ENCODE results near the gene TPSD1.
"Not testable (repeated sequence)": the region's sequence is repeated elsewhere in the genome, so short reads cannot be mapped to it uniquely, and the experiment has no call there.

Gene TPSD1

GRCh38 chr16:1255276-1256122 lies at the start of gene TPSD1:
Gene TPSD1, plus strand, starts transcription at chr16:1256069. Its CDS starts 212 bp downstream, at chr16:1256281.
- DNase-seq = not testable (repeated sequence)

GRCh38 chr16:1206326-1206725 lies 49.5 kb upstream of the TPSD1 start:
- DNase-seq = no peak

- no peak for DNase-seq
Measured at GRCh38 chr16:1206786-1207185, 49.1 kb upstream of the TPSD1 start.

- no peak for DNase-seq
Measured at GRCh38 chr16:1208239-1208830, 47.5 kb upstream of the TPSD1 start.

- DNase-seq = no peak
Measured at GRCh38 chr16:1209081-1209480, 46.8 kb upstream of the TPSD1 start.

- no peak for DNase-seq
Measured at GRCh38 chr16:1210461-1210860, 45.4 kb upstream of the TPSD1 start.

GRCh38 chr16:1211451-1212268 lies 44.2 kb upstream of the TPSD1 start:
- DNase-seq = no peak

- no peak for DNase-seq
Measured at GRCh38 chr16:1212616-1213194, 43.2 kb upstream of the TPSD1 start.

- no peak for DNase-seq
Measured at GRCh38 chr16:1213231-1213630, 42.6 kb upstream of the TPSD1 start.

- DNase-seq = no peak
Measured at GRCh38 chr16:1213796-1214372, 42.0 kb upstream of the TPSD1 start.

GRCh38 chr16:1214719-1215118 lies 41.1 kb upstream of the TPSD1 start:
- DNase-seq = no peak

- DNase-seq = no peak
Measured at GRCh38 chr16:1215574-1216295, 40.1 kb upstream of the TPSD1 start.

GRCh38 chr16:1216296-1216619 lies 39.6 kb upstream of the TPSD1 start:
- DNase-seq = no peak

- no peak for DNase-seq
Measured at GRCh38 chr16:1216681-1217400, 39.0 kb upstream of the TPSD1 start.

GRCh38 chr16:1217526-1217925 lies 38.3 kb upstream of the TPSD1 start:
- no peak for DNase-seq

- no peak for DNase-seq
Measured at GRCh38 chr16:1218061-1218929, 37.6 kb upstream of the TPSD1 start.

- DNase-seq = no peak
Measured at GRCh38 chr16:1218930-1219611, 36.8 kb upstream of the TPSD1 start.

- DNase-seq = no peak
Measured at GRCh38 chr16:1220098-1220728, 35.7 kb upstream of the TPSD1 start.

- no peak for DNase-seq
Measured at GRCh38 chr16:1220841-1221627, 34.8 kb upstream of the TPSD1 start.

All from NCI-H748 treated with DMSO at 0.1 percent for 48 hours (cell line).